ENCODE results near the gene CBY1. TPM values are rescaled to one million over a fixed set of nuclear protein-coding genes. Genes with fewer than 3 reads are reported as not detected.
A peak's percentile ranks its signal among the peaks of the same experiment; 100 is the strongest.

The CBY1 gene
- total RNA-seq, 1 donor from 2014 or later, result 11.8 TPM

- TF ChIP-seq CTCF (IDR thresholded peaks at IDR 0.05), result no peak
- TF ChIP-seq POLR2AphosphoS5 (IDR thresholded peaks at IDR 0.05; ENCODE audit: insufficient read depth in 1 of 2, low read depth in 1 of 2), result peak in 1 of 2 donors; percentile 50
- Histone ChIP-seq H3K4me1 (no peaks in the 10 kb centered on the region), H3K27ac (no peak overlapping the region), H3K27me3 (no peaks in the 10 kb centered on the region), H3K9me3 (no peaks in the 10 kb centered on the region), H3K4me3 (no peak overlapping the region), H3K36me3 (no peaks in the 10 kb centered on the region)
- intact Hi-C loops (cut with DNase I), result no loop called here
- DNase-seq (ENCODE audit: extremely low spot score in 2 of 2), result no peak
Measured at GRCh38 chr22:38645430-38645829, 11.0 kb upstream of the CBY1 start.

GRCh38 chr22:38649841-38650522 lies 6.5 kb upstream of the CBY1 start:
- no peaks in the 10 kb centered on the region for H3K9me3 ChIP-seq
- H3K36me3 ChIP-seq, result no peaks in the 10 kb centered on the region
- no peaks in the 10 kb centered on the region for H3K27me3 ChIP-seq
- no peak overlapping the region for H3K4me3 ChIP-seq
- intact Hi-C loops (cut with DNase I), result no loop called here
- no peak for TF ChIP-seq POLR2AphosphoS5 (IDR thresholded peaks at IDR 0.05; ENCODE audit: insufficient read depth in 1 of 2, low read depth in 1 of 2)
- TF ChIP-seq CTCF (IDR thresholded peaks at IDR 0.05), result no peak
- no peak for TF ChIP-seq POLR2A (IDR thresholded peaks at IDR 0.05)
- H3K27ac ChIP-seq, result no peak overlapping the region
- no peak for DNase-seq (ENCODE audit: extremely low spot score in 2 of 2)
- H3K4me1 ChIP-seq, result no peaks in the 10 kb centered on the region

- H3K27ac ChIP-seq, result no peak overlapping the region
- no peak for TF ChIP-seq POLR2A (IDR thresholded peaks at IDR 0.05)
- peaks cover 17% of the 10 kb centered on the region for H3K4me1 ChIP-seq
- no peak for DNase-seq (ENCODE audit: extremely low spot score in 2 of 2)
- no peaks in the 10 kb centered on the region for H3K36me3 ChIP-seq
- no peaks in the 10 kb centered on the region for H3K27me3 ChIP-seq
- intact Hi-C loops (cut with DNase I), result no loop called here
- no peaks in the 10 kb centered on the region for H3K9me3 ChIP-seq
- H3K4me3 ChIP-seq, result no peak overlapping the region
Measured at GRCh38 chr22:38652859-38653258, 3.6 kb upstream of the CBY1 start.

- H3K9me3 ChIP-seq, result no peaks in the 10 kb centered on the region
- no peak for TF ChIP-seq POLR2AphosphoS5 (IDR thresholded peaks at IDR 0.05; ENCODE audit: insufficient read depth in 1 of 2, low read depth in 1 of 2)
- no peak for TF ChIP-seq POLR2A (IDR thresholded peaks at IDR 0.05)
- no peak for TF ChIP-seq CTCF (IDR thresholded peaks at IDR 0.05)
- no peaks in the 10 kb centered on the region for H3K27me3 ChIP-seq
- no peak for DNase-seq (ENCODE audit: extremely low spot score in 2 of 2)
- H3K36me3 ChIP-seq, result no peaks in the 10 kb centered on the region
- no peak overlapping the region for H3K4me3 ChIP-seq
- intact Hi-C loops (cut with DNase I), result no loop called here
- H3K27ac ChIP-seq, result no peak overlapping the region
- peaks cover 20% of the 10 kb centered on the region for H3K4me1 ChIP-seq
Measured at GRCh38 chr22:38653741-38654140, 2.7 kb upstream of the CBY1 start.

GRCh38 chr22:38655519-38656255 lies 751 bp upstream of the CBY1 start:
- no peaks in the 10 kb centered on the region for H3K27me3 ChIP-seq
- H3K4me3 ChIP-seq, result peak overlapping the region; percentile 63 to 87
- H3K27ac ChIP-seq, result peak overlapping the region; percentile 86
- intact Hi-C loops (cut with DNase I), result no loop called here
- DNase-seq (ENCODE audit: extremely low spot score in 2 of 2), result no peak
- TF ChIP-seq POLR2A (IDR thresholded peaks at IDR 0.05), result no peak
- no peak for TF ChIP-seq CTCF (IDR thresholded peaks at IDR 0.05)
- TF ChIP-seq POLR2AphosphoS5 (IDR thresholded peaks at IDR 0.05; ENCODE audit: insufficient read depth in 1 of 2, low read depth in 1 of 2), result no peak
- no peaks in the 10 kb centered on the region for H3K9me3 ChIP-seq
- peaks cover 20% of the 10 kb centered on the region for H3K4me1 ChIP-seq
- no peaks in the 10 kb centered on the region for H3K36me3 ChIP-seq
